ENCODE measurements around the gene ALG6.
"Not testable (repeated sequence)": the region's sequence is repeated elsewhere in the genome, so short reads cannot be mapped to it uniquely, and the experiment has no call there.

The ALG6 gene

DNA sequence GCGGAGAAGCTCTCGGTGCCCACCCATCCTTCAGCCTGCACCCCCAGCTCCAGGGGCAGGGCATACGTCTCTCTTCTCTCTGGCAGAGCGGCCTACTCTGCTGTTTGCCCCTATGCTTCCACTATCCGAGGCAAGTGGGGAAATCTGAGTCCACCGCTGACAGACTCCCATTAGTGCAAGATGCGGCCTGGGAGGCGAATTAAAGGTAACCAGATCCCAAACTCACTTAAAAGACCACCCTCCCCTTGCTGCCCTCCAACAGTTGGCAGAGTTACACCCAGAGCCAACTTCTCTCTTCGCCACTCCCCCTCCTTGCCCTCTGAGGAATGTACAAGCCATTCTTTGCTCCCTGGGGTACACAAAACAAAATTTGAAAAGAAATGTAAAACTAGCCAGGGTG lies 38.6 kb upstream of the ALG6 start:
- no peak for DNase-seq

DNA sequence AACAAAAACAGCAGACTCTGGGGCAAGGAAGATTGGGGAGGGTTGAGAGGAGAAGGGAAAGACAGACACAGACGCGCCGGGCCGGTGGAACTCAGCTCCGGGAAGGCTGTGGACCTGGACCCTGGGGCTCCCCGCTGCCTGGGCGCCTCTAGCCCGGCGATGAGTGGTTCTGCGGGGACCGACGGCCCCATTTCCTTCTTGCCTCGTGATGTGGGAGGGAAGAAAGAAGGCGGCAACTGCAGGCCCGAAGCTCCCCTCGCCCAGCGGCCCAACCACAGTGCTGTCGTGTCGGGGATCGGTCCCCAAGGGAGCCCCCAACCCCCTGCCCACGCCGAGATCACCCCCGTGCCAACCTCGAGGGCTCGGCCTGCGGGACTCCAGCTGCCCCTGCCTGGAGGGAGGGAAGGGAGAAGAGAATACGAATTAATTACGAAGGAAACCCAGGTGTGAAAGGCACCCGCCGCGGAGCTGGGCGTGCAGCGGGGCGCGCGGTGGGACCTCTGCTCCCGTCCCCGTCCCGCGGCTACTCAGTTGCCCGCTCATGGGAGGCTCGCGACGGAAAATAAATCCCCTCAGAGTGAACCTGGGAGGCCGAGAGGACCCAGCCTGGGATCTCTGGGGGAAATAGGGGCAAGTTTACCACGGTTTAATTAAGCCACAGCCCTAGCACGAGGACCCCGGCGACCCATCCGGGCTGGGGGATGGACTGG lies 37.7 kb upstream of the ALG6 start:
- DNase-seq, result no peak

DNA sequence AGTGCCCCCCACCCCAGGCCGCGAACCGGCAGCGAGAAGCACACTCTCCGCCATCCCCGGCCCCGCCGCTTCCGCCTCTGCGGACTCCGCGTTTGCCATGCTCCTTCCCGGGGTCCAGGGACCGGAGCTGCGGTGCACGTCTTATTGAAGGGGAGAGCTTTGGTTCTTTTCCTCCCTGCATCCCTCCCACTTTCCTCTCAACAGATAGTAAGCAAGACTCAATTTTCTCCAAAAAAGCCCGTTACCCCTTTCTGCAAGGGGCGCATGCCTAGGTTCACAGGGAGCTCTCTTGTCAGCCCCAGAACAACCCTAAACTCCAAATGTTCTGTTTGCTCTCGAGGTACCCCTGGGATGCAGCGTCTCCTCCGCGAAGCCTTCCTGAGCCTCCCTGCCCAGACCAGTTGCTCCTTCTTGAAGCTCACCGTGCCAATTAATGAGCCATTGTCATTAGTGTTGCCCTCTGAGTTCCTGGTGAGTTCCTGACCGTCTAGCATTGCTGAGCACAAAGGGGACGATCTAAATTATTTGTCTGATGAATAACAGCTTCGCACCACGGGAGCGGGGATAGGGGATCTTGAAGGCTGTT lies 37.0 kb upstream of the ALG6 start:
- DNase-seq, result no peak

DNA sequence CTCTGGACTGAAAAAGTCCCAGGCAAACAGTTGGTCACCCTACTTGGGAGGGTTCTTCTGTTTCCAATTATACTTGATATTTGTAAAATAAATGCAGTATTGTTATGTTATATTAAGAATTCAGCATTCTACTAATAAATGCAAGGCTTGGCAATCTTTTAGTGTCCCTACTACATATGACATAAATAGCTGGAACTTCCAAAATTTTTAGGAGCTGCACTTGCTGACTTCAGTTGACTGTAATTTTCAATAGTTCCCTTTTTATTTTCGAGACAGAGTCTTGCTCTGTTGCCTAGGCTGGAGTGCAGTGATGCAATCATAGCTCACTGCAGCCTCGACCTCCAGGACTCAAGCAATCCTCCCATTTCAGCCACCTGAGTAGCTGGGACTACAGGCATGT lies 25.0 kb upstream of the ALG6 start:
- DNase-seq, result no peak

DNA sequence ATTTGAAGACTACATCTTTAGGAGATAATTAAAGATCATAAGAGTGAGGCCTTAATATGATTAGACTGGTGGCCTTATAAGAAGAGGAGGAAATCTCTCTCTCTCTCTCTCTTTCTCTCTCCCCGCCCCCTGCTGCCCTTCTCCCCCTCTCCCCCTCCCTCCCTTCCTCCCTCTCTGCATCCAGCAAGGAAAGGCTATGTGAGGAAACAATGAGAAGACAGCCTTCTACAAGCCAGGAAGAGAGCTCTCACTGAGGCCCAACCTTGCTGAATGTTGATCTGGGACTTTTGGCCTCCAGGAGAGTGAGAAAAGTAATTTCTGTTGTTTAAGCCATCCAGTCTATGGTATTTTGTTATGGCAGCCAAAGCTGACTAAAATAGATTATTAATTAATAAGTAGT lies 23.5 kb upstream of the ALG6 start:
- no peak for DNase-seq

DNA sequence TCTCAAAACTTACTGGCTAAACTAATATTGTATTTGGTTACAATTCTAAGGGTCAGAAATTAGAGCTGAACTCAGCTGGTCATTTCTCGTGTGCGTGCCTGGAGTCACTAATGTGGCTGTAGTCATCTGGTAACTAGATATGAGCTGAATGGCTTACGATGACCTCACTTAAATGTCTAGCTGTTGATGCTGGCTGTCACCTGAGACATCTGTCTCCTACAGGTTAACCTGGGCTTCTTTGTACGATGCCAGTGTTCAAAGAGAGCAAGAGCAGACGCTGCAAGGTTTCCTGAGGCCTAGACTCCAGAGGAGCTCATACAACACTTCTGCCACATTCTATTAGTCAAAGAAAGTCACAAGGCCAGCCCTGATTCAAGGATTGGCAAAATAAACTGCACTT lies 17.1 kb upstream of the ALG6 start:
- DNase-seq, result no peak

DNA sequence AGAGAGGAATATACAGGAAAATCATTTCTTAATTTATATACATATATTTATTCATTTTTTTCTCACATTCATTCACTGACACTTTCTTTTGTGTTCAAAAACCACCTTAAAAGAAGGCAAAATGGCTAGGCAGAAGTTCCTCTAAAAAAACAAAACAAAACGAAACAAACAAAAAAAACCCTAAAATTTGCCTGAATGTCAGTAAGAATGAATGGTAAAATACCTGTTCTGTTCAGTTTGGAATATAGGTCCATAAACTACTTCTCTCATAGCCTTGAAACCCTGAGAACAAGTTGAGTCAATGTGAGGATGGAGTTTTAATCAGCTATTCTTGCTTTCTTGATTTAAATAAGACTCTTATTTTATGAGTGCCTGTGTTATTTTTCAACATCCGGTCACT lies 14.7 kb upstream of the ALG6 start:
- DNase-seq, result no peak

DNA sequence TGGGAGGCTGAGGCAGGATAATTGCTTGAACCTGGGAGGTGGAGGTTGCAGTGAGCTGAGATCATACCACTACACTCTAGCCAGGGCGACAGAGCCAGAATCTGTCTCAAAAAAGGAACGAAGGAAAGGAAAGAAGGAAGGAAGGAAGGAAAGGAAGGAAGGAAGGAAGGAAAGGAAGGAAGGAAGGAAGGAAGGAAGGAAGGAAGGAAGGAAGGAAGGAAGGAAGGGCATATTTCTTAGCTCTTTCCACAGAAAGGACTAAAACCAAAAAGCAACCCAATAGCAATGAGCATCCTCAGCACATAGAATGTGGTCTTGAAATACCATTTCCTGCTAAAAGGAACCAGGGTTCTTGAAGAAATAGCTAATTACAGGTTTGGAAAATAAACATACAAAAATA lies 11.2 kb upstream of the ALG6 start:
- not testable (repeated sequence) for DNase-seq

DNA sequence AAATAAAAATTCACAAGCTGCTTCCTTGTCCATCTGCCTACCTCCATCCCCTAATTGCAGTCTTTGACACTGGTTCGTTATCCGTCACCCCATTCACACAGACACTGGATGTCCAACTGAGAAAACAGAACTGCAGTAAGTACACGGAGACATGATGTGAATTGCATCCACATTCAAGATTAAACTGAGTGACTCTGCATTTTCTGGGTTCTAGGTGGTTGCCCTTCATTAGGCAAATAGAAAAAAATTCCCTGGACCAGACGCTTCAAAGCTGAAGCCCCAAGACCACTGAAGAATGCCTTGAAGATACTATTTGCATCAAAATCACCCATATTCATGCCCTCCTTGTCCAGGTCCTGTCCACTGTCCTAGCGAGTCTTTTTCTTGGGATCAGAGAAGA lies 7.9 kb upstream of the ALG6 start:
- no peak for DNase-seq

DNA sequence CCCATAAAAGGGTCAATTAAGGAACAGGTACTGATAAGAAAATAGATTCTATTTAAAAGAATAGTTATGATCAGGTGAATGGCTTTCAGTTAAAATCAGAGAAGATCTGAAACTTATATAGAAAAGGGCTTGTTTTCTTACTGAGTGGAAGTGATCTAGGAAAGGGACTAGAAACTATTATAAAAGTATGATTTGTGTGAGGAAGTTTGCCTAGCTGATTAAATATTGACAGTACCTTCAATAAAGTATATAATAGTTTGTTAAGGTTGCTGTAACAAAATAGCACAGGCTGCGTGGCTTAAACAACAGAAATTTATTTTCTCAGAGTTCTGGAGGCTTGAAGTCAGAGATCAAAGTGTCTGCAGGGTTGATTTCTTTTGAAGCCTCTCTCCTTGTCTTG lies 5.4 kb upstream of the ALG6 start:
- no peak for DNase-seq

DNA sequence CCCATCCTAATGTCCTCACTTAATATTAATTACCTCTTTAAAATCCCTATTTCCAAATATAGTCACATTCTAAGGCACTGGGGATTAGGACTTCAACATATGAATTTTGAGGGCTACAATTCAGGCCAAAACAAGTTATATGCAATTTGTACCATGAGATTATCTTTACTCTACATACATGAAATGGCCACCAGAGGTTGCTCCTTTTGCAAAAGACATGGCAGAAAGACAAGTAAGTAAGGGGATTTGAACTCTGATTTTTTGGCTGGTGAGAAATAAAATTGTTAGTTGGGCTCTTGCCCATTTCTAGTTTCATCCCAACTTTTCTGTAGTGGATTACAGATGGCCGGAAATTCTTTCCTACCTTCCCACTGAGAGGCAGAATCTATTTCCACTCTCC lies 4.8 kb upstream of the ALG6 start:
- DNase-seq, result no peak

DNA sequence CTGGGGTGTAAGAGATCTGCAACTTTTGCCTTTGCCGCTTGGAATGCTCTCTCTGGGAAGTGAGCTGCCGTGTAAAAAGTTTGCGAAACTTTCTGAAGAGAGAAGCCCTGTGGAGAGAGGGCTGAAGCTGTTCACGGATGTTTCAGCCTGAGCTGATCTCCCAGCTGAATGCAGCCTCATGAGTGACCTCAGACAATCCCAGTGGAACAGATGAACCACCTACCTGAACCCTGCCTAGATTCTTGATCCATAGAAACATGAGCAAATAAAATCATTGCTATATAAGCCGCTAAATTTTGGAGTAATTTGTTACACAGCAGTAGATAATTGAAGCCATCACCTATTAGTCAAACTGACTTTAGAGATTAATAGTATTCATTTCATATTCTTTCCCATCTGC lies 4.4 kb upstream of the ALG6 start:
- DNase-seq, result no peak

DNA sequence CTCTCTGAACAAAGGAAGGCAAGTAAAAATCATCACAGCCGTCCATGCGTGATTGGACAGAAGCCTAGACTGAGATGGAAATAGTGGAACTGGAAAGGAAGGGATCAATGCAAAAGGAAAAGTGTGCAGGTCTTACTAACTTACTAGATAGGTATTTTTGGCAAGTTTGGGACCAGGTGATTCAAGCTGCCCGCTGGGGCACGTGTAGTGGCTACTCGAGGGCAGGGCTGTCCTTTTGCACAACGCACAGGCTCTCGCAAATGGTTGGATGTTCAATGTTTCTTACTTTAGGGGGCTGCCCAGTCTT lies 566 bp upstream of the ALG6 start:
- no peak for DNase-seq

DNA sequence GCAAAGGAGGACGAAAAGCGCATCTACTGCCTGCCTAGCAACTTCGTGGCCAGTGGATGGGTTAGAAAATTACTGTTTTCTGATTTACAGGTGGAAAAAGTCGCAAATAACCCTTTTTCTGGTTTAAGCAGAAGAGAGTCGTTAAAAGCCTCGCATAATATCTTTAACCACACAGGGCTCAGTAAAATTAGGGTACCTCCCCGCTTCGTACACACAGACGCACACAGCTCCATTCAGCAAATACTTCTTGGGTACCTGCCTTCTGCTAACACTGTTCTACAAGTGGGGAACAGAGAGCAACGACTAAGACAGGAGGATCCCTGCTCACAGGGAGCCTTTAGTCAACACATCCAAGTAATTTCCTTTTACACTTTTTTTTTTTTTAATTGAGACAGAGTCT lies 704 bp downstream of the ALG6 start:
- no peak for DNase-seq

DNA sequence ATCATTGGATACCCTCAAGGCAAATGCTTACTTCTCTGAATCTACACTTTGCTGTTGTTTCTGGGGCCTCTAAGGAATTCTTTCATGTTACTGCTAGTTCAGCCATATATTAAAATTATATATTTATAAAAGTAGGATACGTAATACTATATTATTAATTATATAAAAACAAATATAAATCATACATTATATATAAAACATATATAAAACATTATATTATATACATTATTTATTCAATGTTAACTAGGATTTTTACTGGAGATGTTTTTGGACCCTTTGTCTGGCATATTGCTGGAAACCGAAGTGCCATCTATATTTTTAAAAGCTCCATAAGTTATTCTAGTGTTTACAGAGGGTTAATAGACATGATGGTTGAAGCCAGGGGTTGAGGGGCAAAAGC lies 12.2 kb downstream of the ALG6 start:
- DNase-seq, result no peak

DNA sequence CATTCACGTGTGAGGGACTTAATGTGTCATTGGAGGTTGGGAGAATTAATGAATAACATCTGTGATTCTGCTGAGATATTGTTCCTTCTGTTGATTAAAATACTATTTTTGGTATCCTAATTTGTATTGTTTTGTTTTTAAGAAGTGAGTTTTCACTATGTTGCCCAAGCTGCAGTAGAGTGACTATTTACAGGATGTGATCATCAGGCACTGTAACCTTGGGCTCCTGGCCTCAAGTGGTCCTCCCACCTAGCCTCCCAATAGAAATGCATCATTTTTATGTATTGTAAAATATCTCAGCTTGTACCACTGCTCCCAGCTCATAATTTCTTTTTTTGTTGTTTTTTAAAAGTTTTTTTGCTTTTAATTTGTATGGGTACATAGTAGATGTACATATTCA lies 14.3 kb downstream of the ALG6 start:
- DNase-seq, result peak; percentile 4

DNA sequence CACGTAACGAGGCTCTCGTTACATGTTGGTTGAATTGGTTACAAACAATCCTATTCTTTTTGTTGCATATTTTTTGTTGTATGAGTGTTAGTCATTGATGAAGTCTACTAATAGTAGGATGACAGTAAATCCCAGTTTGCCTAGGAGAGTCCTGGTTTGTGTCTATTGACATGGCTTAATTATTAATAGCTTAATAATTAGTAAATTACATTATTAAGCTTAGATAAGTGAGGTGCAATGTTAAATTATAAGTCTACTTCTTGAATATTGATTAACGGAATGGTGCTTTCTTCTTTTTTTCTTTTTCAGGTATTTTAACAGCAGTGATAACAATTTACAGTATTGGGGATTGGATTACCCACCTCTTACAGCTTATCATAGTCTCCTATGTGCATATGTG lies 34.5 kb downstream of the ALG6 start:
- DNase-seq, result no peak

DNA sequence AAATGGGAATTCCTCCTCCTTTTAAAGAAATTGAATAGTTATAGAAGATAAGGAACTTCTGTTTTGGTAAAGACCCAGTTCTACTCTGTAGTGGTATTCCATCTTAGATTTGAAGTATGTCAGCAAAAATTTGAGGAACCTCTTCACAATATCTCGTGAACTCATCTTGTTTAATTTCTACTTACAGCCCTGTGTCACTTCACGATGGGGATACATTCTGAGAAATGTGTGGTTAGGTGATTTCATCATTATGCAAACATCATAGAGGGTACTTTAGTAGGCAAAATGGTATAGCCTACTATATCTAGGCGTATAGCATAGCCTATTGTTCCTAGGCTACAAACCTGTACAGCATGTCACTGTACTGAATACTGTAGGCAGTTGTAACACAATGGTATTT lies 36.0 kb downstream of the ALG6 start:
- no peak for DNase-seq

DNA sequence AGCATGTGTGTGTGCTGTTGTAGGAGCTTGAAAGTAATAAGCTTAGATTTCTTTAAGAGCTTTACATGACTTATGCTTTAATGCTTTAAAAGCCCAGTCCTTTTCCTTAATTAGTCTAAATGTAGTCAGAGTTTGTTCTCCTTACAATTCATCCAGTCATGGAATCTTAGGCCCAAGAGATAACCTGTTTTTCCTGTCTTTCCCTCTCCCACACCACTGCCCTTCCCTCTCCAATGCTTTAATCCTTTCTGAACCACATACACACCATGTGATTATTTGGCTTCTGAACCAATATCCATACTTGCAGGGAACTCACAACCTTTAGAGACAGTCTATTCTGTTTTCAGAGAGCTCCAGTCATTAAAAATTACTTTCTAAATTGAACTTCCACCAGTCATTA lies 37.6 kb downstream of the ALG6 start:
- no peak for DNase-seq

DNA sequence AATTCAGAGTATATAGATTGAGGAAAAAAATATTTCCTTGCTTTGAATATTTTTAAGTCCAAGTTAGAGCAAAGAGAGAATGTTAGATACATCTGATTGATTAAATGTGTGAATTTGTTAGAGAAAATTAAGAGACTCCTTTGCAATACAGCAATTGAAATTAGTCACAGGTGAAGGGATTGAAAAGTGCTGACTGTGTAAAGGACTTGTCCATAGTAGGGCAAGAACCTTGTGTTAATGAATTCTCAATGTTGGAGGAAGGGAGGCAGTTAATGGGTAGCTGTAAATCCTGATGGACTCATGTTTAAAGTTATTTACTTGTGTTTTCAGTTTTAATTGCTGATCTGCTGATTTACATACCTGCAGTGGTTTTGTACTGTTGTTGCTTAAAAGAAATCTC lies 38.6 kb downstream of the ALG6 start:
- DNase-seq, result no peak

DNA sequence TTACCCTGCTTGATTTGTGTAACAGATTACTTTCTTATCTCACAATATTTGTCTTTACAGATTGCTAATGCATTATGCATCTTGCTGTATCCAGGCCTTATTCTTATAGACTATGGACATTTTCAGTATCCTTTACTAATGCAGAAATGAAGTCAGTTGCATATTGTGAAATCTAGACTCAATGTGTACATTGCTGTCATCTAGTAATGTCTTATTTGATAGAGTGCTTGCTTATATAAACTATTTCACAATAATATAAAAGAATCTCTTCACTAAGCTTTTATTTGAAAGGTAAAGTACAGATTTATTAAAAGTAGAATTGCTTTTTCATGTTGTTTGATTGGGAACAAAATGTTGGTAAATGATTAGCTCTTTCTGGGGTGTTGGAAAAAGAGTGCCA lies 39.6 kb downstream of the ALG6 start:
- DNase-seq, result no peak

DNA sequence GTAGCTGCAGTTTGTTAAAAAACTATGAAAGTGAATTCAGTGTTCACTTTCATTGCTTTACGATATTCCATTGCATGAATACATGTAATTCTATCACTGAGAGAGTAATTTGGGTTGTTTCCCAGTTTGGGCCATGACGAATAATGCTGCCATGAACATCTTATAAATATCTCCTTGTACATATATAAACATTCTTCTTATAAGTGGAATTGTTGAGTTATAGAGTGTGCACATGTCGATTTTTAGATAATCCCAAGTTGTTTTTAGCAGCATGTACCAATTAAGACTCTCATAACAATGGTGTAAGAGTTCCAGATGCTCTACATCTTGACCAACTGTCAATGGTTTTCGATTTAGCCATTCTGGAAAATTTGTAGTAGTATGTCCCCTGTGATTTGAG lies 40.9 kb downstream of the ALG6 start:
- peak; percentile 40 for DNase-seq

DNA sequence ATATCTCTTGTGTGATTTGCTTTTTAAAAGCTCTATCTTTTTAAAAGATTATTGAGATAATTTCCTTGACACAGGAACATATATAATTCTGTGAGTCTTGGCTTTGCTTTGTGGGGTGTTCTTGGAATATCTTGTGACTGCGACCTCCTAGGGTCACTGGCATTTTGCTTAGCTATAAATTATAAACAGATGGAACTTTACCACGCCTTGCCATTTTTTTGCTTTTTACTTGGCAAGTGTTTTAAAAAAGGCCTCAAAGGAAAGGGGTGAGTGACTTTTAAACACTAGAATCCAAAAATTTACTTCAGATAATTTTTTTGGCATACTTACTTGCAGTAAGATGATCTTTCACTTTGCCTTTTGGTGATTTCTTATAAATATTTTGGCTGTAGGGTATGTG lies 43.6 kb downstream of the ALG6 start:
- DNase-seq, result no peak

DNA sequence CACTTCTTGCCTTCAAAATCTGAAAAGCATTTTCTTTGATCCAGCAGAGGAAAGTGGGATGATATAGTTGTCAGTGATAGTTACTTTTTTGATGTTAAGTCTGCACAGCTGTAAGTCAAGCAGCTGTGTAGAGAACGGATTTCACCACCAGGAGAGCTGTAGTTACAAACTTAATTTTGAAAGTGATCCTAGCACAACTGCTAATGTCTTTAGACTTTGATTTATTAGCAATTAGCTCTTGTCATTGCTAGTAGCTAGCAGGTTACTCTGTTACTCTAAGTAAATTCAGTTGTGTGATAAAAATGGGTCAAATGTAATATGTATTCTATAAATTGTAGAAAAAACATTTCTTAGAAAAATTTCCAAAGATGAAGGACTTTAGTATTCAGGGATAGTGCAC lies 46.0 kb downstream of the ALG6 start:
- DNase-seq, result no peak

DNA sequence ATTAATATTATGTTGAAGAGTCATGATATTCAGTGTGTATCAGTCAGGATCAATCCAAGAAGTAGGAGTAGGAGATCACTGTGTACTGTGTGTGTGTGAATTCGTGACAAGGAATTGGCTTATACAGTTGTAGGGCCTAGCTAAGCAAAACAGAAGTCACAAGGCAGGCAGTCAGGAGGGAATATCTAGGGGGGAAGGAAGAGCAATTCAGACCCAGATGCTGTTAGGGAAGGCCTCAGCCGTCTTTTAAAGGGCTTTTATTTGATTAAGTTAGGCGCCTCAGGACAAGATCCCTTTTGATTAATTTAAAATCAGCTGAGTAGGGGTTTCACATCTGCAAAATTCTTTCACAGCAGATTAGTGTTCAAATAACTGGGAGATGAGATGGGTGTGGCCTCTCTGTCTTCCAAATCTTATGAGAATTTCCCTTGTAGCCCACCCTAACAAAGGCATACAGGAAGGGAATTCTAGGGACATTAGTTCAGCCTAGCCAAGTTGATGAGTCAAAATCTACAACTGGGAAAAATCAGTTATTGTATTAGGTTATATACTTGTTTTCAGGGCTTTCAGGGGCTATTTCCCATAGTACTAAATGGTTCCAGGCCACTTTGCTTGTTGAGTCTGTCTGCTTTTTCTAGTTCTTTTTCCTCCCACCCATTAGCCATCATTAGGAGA lies 47.4 kb downstream of the ALG6 start:
- no peak for DNase-seq
